Esophagus (tissue), 2 donors: Measurements from ENCODE around the gene MYBL2. TPM values are rescaled to one million over a fixed set of nuclear protein-coding genes. Genes with fewer than 3 reads are reported as not detected.

Experiments
- H3K27ac ChIP-seq, 2 donors: one replicate each; pipeline ENCODE4 v1.5.1; 2013; ENCODE audit warnings: low read depth in 2 of 2, mild to moderate bottlenecking in 2 of 2, inconsistent platforms in 1 of 2, low read length in 1 of 2, moderate library complexity in 1 of 2
- H3K27me3 ChIP-seq, 2 donors: one replicate each; pipeline ENCODE4 v1.6.1; 2013; ENCODE audit warnings: low read length in 2 of 2, control low read depth in 1 of 2, mild to moderate bottlenecking in 1 of 2; ENCODE audit not compliant: insufficient read depth in 2 of 2, control insufficient read depth in 1 of 2
- H3K36me3 ChIP-seq, 2 donors: one replicate each; pipeline ENCODE4 v1.6.1; 2013; ENCODE audit warnings: low read length in 1 of 2; ENCODE audit not compliant: control insufficient read depth in 2 of 2, insufficient read depth in 2 of 2
- H3K4me1 ChIP-seq, 2 donors: one replicate each; pipeline ENCODE4 v1.6.1; 2013; ENCODE audit warnings: low read length in 1 of 2; ENCODE audit not compliant: control insufficient read depth in 2 of 2, insufficient read depth in 2 of 2
- H3K4me3 ChIP-seq, 2 donors: one replicate each; pipeline ENCODE4 v1.5.1; 2013; ENCODE audit warnings: low read length in 2 of 2, mild to moderate bottlenecking in 2 of 2, low read depth in 1 of 2, moderate library complexity in 1 of 2
- H3K9me3 ChIP-seq, 2 donors: one replicate each; pipeline ENCODE4 v1.6.1; 2013; ENCODE audit warnings: mild to moderate bottlenecking in 2 of 2, low read depth in 1 of 2, low read length in 1 of 2, moderate library complexity in 1 of 2; ENCODE audit not compliant: control insufficient read depth in 2 of 2, insufficient read depth in 1 of 2
- WGBS, 2 donors: extraction: QIAGEN DNeasy Blood & Tissue Kit; methylation state at CpG; one replicate each; pipeline ENCODE4 v1.1.7; 2013; 5-methylcytosine and 5-hydroxymethylcytosine counted together
- polyA plus RNA-seq, 2 donors: library from polyadenylated mRNA; stranded (reverse); fragments of 200-250 nt; gene quantifications; one replicate each; pipeline ENCODE4 v1.2.3, GENCODE V29; 2013
- donor health status: healthy with polysubstance abuse.
- donor health status: Bipolar disorder and iron deficiency.

MYBL2 gene
- polyA plus RNA-seq, 2 donors: 9.3 to 11.6 TPM

- WGBS, 2 donors: 73 to 82% methylated on average over 11 of the region's 11 CpGs
- Histone ChIP-seq H3K36me3 (no peaks in the 10 kb centered on the region), H3K27me3 (no peaks in the 10 kb centered on the region), H3K9me3 (peaks cover 0 to 4% of the 10 kb centered on the region in 2 donors), H3K27ac (no peak within 1 kb of the TSS), H3K4me1 (no peaks in the 10 kb centered on the region), H3K4me3 (no peak within 1 kb of the TSS)
Observed at GRCh38 chr20:43726811-43727338, 60.0 kb downstream of the MYBL2 start, which contains the start of gene GTSF1L. TSS of gene GTSF1L (minus strand) at chr20:43727002. CDS start at chr20:43726694, 308 bp downstream.

- Histone ChIP-seq H3K4me1 (no peaks in the 10 kb centered on the region), H3K27ac (no peak overlapping the region), H3K27me3 (no peaks in the 10 kb centered on the region), H3K4me3 (no peak overlapping the region), H3K36me3 (no peaks in the 10 kb centered on the region), H3K9me3 (peaks cover 0 to 4% of the 10 kb centered on the region in 2 donors)
- 75 to 90% methylated on average over 1 of the region's 1 CpG for WGBS, 2 donors
Observed at GRCh38 chr20:43727980-43728590, 61.2 kb downstream of the MYBL2 start.

DNA sequence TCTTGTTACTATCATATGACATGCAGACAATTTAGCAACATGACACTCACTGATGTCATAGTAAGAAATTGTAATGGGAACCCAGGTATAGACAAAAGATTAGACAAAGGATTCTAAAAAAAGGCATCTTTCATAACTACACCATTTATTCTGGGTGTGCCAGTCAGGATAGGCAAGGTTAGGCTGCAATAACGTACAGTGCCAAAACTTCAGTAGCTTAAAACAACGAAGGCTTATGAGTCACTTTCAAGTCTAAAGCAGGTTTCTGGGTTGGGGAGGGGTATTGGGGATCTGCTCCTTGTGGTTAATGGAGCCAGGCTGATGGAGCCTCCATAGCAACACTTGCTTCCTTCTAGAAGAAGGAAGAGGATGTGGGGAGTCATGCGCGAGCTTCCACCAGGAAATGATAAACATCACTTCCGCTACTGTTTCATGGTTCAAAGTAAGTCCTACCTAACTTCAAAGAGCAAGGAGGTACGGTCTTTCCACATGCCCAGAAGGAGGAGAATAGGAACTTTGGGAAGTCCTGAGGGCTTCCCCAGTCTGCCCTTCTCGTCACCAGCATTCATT is 61.9 kb downstream of the MYBL2 start:
- H3K4me3 ChIP-seq: no peak overlapping the region
- H3K27me3 ChIP-seq: no peaks in the 10 kb centered on the region
- no peaks in the 10 kb centered on the region for H3K4me1 ChIP-seq
- H3K27ac ChIP-seq: no peak overlapping the region
- 73 to 75% methylated on average over 7 of the region's 7 CpGs for WGBS, 2 donors
- H3K36me3 ChIP-seq: no peaks in the 10 kb centered on the region
- H3K9me3 ChIP-seq: peaks cover 0 to 4% of the 10 kb centered on the region in 2 donors

DNA sequence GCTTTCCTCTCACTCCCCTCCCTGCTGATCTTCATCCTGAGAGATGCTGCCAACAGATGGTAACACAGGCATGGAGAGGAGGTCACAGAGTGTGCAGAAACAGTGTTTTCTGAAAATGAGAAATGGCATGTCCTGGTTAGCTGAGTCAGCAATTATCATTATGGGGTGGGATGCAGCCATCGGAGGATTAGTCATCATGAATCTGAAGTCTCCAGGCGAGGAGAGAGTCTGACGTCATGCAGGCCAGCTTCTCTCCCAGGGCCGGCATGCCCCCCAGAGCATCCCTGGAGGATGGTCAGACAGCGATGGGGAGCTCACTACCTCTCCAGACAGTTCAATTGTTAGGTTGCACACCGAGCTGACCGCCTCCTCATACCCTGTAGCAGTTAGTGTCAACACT is 64.6 kb downstream of the MYBL2 start:
- H3K9me3 ChIP-seq: peaks cover 0 to 4% of the 10 kb centered on the region in 2 donors
- no peak overlapping the region for H3K27ac ChIP-seq
- no peaks in the 10 kb centered on the region for H3K36me3 ChIP-seq
- 60 to 65% methylated on average over 7 of the region's 7 CpGs for WGBS, 2 donors
- no peak overlapping the region for H3K4me3 ChIP-seq
- no peaks in the 10 kb centered on the region for H3K4me1 ChIP-seq
- no peaks in the 10 kb centered on the region for H3K27me3 ChIP-seq

GRCh38 chr20:43731927-43732326 is 65.0 kb downstream of the MYBL2 start:
- H3K36me3 ChIP-seq: no peaks in the 10 kb centered on the region
- 69 to 70% methylated on average over 5 of the region's 5 CpGs for WGBS, 2 donors
- H3K27ac ChIP-seq: no peak overlapping the region
- H3K9me3 ChIP-seq: peaks cover 0 to 4% of the 10 kb centered on the region in 2 donors
- H3K4me3 ChIP-seq: no peak overlapping the region
- no peaks in the 10 kb centered on the region for H3K27me3 ChIP-seq
- H3K4me1 ChIP-seq: no peaks in the 10 kb centered on the region

DNA sequence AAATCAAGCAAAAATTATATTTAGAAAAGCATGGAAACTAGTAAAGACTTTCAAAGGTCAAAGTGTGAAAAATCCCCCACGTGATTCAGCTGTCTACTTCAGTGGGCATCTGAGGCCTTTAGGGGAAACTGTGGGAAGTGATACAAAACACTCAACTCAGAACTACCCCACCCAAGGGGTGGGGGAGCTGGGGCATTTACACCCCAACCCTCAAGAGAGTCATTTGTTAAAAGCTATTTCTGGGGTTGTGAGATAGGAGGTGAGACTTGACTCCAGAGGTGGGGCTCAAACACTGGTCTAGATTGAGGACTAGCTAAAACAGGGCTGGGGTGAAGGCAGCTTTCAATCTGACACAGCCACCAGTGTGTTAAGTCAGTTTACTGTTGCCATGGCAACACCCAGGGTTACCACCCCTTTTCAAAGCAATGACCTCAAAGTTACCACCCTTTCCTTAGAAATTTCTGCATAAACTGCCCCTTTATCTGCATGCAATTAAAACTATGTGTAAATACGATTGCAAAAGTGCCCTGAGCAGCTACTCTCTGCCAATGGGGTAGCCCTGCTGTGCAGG is 69.8 kb downstream of the MYBL2 start:
- Histone ChIP-seq H3K36me3 (no peaks in the 10 kb centered on the region), H3K4me1 (no peaks in the 10 kb centered on the region), H3K27ac (no peak overlapping the region), H3K27me3 (no peaks in the 10 kb centered on the region), H3K9me3 (no peaks in the 10 kb centered on the region), H3K4me3 (no peak overlapping the region)
- WGBS, 2 donors: 35 to 51% methylated on average over 2 of the region's 2 CpGs

- Histone ChIP-seq H3K4me3 (no peak overlapping the region), H3K27ac (no peak overlapping the region), H3K27me3 (no peaks in the 10 kb centered on the region), H3K4me1 (no peaks in the 10 kb centered on the region), H3K36me3 (no peaks in the 10 kb centered on the region), H3K9me3 (no peaks in the 10 kb centered on the region)
- WGBS, 2 donors: 91 to 93% methylated on average over 7 of the region's 7 CpGs
Observed at GRCh38 chr20:43737925-43738324, 71.0 kb downstream of the MYBL2 start.

DNA sequence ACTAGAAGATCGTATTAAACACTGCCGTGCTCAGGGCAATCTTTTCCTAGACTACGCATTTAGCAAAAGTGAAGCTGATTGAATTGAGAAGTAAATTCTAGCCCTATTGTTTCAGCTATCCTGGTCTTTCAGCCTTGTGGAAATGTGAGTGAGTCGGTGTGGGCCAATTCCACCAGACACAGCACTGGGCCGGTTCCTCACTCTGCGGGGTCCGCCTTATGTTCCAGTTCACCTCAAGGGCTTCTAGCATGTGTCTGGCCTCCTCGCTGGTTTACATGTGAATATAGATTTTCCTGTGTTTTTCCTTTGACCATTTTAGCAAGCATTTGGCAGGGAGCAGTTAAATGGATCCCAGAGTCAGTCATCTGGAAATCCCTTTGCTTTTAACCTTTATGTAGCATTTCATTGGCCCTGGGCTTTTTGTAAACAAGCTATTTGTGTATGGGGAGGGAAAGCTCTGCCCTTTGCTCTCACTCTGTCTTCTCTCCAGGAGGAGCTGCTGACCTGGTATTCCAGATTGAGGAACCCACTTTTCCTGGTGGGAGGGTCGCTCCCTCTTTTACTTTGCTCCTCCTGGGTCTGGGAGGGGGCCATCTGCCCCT is 72.3 kb downstream of the MYBL2 start:
- H3K36me3 ChIP-seq: no peaks in the 10 kb centered on the region
- no peaks in the 10 kb centered on the region for H3K4me1 ChIP-seq
- WGBS, 2 donors: 85 to 88% methylated on average over 9 of the region's 9 CpGs
- H3K27me3 ChIP-seq: no peaks in the 10 kb centered on the region
- no peak overlapping the region for H3K27ac ChIP-seq
- H3K4me3 ChIP-seq: no peak overlapping the region
- no peaks in the 10 kb centered on the region for H3K9me3 ChIP-seq

GRCh38 chr20:43740642-43741041 is 73.7 kb downstream of the MYBL2 start:
- Histone ChIP-seq H3K36me3 (no peaks in the 10 kb centered on the region), H3K4me1 (no peaks in the 10 kb centered on the region)
- 89 to 96% methylated on average over 3 of the region's 3 CpGs for WGBS, 2 donors

More at GRCh38 chr20:43740642-43741041, 73.7 kb downstream of the MYBL2 start:
- Histone ChIP-seq H3K4me3 (no peak overlapping the region), H3K27ac (no peak overlapping the region), H3K27me3 (no peaks in the 10 kb centered on the region), H3K9me3 (no peaks in the 10 kb centered on the region)
